Cardiac fibroblast (primary cell): ENCODE results near the gene MAP4K4.

Source experiments
- DNase-seq, 2 donors: peaks; one replicate each; pipeline versions ENCODE4 v3.0.0 to v3.0.0-alpha.2; 2010; ENCODE audit warnings: low read depth in 2 of 2
- H3K4me3 ChIP-seq, 2 donors: replicated peaks in 1 of 2; 1 replicate in 1 of 2; 2 replicates in 1 of 2; pipeline ENCODE4 v1.5.1; 2011; ENCODE audit warnings: low read depth in 2 of 2, low read length in 2 of 2, mild to moderate bottlenecking in 2 of 2, moderate library complexity in 1 of 2
- TF ChIP-seq, protein P1 (sequence below): IDR thresholded peaks from one replicate; pipeline ENCODE4 v1.5.1; 2011; ENCODE audit warnings: low read depth, mild to moderate bottlenecking, low read length, inconsistent platforms

The MAP4K4 gene

GRCh38 chr2:101808006-101808562 lies 110.6 kb downstream of the MAP4K4 start:
- H3K4me3 ChIP-seq: no peak overlapping the region
- no peak for DNase-seq
- TF ChIP-seq, protein P1, sequence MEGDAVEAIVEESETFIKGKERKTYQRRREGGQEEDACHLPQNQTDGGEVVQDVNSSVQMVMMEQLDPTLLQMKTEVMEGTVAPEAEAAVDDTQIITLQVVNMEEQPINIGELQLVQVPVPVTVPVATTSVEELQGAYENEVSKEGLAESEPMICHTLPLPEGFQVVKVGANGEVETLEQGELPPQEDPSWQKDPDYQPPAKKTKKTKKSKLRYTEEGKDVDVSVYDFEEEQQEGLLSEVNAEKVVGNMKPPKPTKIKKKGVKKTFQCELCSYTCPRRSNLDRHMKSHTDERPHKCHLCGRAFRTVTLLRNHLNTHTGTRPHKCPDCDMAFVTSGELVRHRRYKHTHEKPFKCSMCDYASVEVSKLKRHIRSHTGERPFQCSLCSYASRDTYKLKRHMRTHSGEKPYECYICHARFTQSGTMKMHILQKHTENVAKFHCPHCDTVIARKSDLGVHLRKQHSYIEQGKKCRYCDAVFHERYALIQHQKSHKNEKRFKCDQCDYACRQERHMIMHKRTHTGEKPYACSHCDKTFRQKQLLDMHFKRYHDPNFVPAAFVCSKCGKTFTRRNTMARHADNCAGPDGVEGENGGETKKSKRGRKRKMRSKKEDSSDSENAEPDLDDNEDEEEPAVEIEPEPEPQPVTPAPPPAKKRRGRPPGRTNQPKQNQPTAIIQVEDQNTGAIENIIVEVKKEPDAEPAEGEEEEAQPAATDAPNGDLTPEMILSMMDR: no peak

GRCh38 chr2:101809698-101810097 lies 112.2 kb downstream of the MAP4K4 start:
- TF ChIP-seq, protein P1: no peak
- no peak for DNase-seq
- H3K4me3 ChIP-seq: no peak overlapping the region

- TF ChIP-seq, protein P1: no peak
- H3K4me3 ChIP-seq: no peak overlapping the region
- no peak for DNase-seq
These were observed 113.9 kb downstream of the MAP4K4 start for GRCh38 chr2:101811226-101812015.

DNA sequence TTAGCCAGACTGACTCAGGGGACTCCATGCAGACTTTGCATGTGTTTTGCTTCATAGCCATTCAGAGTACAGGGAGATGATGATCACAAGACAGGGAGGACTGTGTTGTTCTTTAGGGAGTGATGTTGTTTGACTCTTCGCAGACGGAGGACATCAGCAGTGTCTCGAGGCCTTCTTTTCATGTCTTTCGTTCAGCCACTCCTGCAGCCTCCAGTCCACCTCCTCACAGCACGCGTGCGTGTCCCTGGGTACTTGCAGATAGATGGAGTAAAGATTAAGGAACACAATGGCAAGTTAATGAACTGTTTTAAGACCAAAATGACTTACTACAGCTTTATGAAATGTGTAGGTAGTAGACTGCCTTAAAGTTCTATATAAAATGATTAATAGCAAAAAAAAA lies 114.7 kb downstream of the MAP4K4 start:
- H3K4me3 ChIP-seq: no peak overlapping the region
- TF ChIP-seq, protein P1: no peak
- no peak for DNase-seq

DNA sequence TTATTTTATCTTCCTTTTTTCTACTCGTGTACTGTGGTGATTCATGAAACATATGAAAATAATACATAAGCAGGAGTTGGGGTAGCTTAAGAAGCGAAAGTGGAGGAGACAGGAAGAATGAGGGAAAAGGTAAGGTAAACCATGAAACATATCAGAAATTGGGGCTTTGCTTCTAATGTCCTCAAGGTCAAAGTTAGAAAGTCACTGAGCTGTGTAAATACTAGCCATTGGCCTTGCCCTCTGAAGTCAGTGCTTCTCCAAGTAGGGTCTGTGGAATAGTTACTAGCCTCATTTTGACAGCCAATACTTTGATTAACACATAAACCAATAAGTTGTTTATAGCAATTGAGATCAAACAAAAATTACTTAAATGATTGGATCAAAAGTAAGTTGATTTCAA lies 117.2 kb downstream of the MAP4K4 start:
- DNase-seq: no peak
- no peak overlapping the region for H3K4me3 ChIP-seq
- TF ChIP-seq, protein P1: no peak

DNA sequence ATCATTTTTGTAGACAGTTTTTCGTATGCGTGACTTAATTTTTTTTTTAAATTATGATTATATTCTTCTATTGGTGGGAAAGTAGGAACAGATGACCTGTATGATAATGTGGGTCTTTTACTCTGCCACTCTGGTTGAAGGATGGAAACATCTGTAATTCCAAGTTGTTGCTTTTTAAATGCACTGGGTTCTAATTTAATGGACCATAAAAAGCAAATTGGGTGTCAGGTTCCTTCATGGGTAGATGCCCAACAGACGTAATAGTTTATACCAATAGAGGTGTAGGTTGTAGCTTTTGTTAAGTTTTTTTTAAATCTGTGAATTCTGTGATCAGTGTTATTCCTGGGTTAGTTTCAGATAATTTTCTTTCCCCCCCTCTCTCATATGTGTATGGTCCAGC lies 117.6 kb downstream of the MAP4K4 start:
- TF ChIP-seq, protein P1: no peak
- no peak overlapping the region for H3K4me3 ChIP-seq
- no peak for DNase-seq
